Hair follicle dermal papilla cell (primary cell): Measurements from ENCODE around the gene MMP3. TPM values are rescaled to one million over a fixed set of nuclear protein-coding genes. Genes with fewer than 3 reads are reported as not detected.

Source experiments
- total RNA-seq: library from RNA; depleted of rRNA; stranded (reverse); fragments of >200 nt; gene quantifications from 2 replicates; pipeline ENCODE4 v1.2.3, GENCODE V29; 2012

The MMP3 gene
- total RNA-seq = 189 and 928 TPM in 2 replicates

GRCh38 chr11:102843489-102843888, at the start of gene MMP3:
TSS of gene MMP3 (minus strand) at chr11:102843609. CDS start at chr11:102843546, 63 bp downstream.

GRCh38 chr11:102874852-102875251, 31.4 kb upstream of the MMP3 start, which contains the start of gene MMP12:
TSS of gene MMP12 (minus strand) at chr11:102874982. CDS start at chr11:102874937, 45 bp downstream.

GRCh38 chr11:102798012-102798746, 45.2 kb downstream of the MMP3 start, which contains the start of gene MMP1:
TSS of gene MMP1 (minus strand) at chr11:102798160. CDS start at chr11:102798092, 68 bp downstream.

Other genes with a start within 250 kb of the MMP3 start
- gene MMP20, start 218.3 kb downstream of the MMP3 start, total RNA-seq = not detected in 2 replicates
- 1.3 and 2.6 TPM in 2 replicates for gene MMP27, start 137.8 kb downstream of the MMP3 start, total RNA-seq
- gene MMP8, start 118.7 kb downstream of the MMP3 start, total RNA-seq = 2.3 and 2.8 TPM in 2 replicates
- 0.12 and 0.32 TPM in 2 replicates for gene MMP10, start 63.0 kb downstream of the MMP3 start, total RNA-seq
- gene MMP1, start 45.4 kb downstream of the MMP3 start, total RNA-seq = 406 and 987 TPM in 2 replicates
- 0.97 and 9.8 TPM in 2 replicates for gene MMP12, start 31.4 kb upstream of the MMP3 start, total RNA-seq
- 1.2 and 2.8 TPM in 2 replicates for gene MMP13, start 112.1 kb upstream of the MMP3 start, total RNA-seq
- 45.1 and 56.3 TPM in 2 replicates for gene DCUN1D5, start 248.6 kb upstream of the MMP3 start, total RNA-seq